Measurements from ENCODE around the gene PRLR.

DNA sequence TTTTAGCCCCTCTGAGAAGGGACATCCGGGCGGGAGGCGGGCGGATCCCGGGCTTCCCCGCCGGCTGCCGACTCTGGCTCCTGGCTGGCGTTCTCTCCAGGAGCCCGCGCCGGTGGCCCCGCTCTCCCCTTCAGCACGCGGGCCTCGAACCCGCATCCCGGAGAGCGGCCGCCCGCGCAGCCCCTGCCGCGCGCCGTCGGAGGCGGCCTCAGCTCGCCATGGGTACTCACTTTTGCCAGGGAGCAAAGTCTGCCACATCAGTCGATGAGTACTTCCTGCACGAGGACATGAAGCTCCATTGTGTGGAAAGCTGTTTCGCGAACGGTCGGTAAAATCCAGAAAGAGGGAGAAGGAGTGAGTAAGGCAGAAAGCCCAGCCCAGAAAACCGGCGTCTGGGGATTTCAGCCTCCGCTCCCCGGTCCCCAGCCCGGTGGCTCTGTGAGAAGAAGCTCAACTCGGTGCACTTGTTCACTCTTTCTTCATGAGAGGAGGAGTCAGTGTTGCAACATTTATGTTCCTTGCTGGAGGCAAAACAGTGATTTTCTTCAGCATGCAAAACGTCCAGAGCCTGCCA is at the start of gene PRLR:
- TF ChIP-seq POLR2A (IDR thresholded peaks at IDR 0.05): peak; percentile 40 to 80 (median 78)
- TF ChIP-seq, protein P1, sequence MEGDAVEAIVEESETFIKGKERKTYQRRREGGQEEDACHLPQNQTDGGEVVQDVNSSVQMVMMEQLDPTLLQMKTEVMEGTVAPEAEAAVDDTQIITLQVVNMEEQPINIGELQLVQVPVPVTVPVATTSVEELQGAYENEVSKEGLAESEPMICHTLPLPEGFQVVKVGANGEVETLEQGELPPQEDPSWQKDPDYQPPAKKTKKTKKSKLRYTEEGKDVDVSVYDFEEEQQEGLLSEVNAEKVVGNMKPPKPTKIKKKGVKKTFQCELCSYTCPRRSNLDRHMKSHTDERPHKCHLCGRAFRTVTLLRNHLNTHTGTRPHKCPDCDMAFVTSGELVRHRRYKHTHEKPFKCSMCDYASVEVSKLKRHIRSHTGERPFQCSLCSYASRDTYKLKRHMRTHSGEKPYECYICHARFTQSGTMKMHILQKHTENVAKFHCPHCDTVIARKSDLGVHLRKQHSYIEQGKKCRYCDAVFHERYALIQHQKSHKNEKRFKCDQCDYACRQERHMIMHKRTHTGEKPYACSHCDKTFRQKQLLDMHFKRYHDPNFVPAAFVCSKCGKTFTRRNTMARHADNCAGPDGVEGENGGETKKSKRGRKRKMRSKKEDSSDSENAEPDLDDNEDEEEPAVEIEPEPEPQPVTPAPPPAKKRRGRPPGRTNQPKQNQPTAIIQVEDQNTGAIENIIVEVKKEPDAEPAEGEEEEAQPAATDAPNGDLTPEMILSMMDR (IDR thresholded peaks at IDR 0.05): no peak

Measured in body of pancreas (tissue), 4 donors.